ENCODE measurements around the gene HSPA12B.
A peak's percentile ranks its signal among the peaks of the same experiment; 100 is the strongest.

The HSPA12B gene

GRCh38 chr20:3739926-3740451 lies 7.5 kb downstream of the HSPA12B start:
- Histone ChIP-seq H3K9me3 (peaks cover 3% of the 10 kb centered on the region; the same call in 1 of the 2 replicates), H3K36me3 (replicated peaks) (no peaks in the 10 kb centered on the region), H3K4me1 (peaks cover 6% of the 10 kb centered on the region), H3K4me3 (no peak overlapping the region), H3K27me3 (ENCODE audit: low read depth) (no peaks in the 10 kb centered on the region)
- DNase-seq (ENCODE audit: low spot score in 2 of 2) = no peak
- in situ Hi-C loops (cut with MboI; ENCODE audit: low sequenced_read_pairs) = no loop called here

GRCh38 chr20:3740615-3741301 lies 8.3 kb downstream of the HSPA12B start:
- no peak for DNase-seq (ENCODE audit: low spot score in 2 of 2)
- in situ Hi-C loops (cut with MboI; ENCODE audit: low sequenced_read_pairs) = no loop called here
- H3K27me3 ChIP-seq (ENCODE audit: low read depth) = no peaks in the 10 kb centered on the region
- peaks cover 6% of the 10 kb centered on the region for H3K4me1 ChIP-seq
- peaks cover 3% of the 10 kb centered on the region; the same call in 1 of the 2 replicates for H3K9me3 ChIP-seq
- no peak overlapping the region for H3K4me3 ChIP-seq
- H3K36me3 ChIP-seq (replicated peaks) = no peaks in the 10 kb centered on the region

- Histone ChIP-seq H3K4me1 (peaks cover 6% of the 10 kb centered on the region), H3K27me3 (ENCODE audit: low read depth) (no peaks in the 10 kb centered on the region), H3K9me3 (peaks cover 3% of the 10 kb centered on the region; the same call in 1 of the 2 replicates), H3K4me3 (no peak overlapping the region), H3K36me3 (replicated peaks) (no peaks in the 10 kb centered on the region)
- in situ Hi-C loops (cut with MboI; ENCODE audit: low sequenced_read_pairs) = no loop called here
- DNase-seq (ENCODE audit: low spot score in 2 of 2) = no peak
Observed at GRCh38 chr20:3741836-3742458, 9.5 kb downstream of the HSPA12B start.

- Histone ChIP-seq H3K27me3 (ENCODE audit: low read depth) (no peaks in the 10 kb centered on the region), H3K4me3 (no peak overlapping the region), H3K9me3 (peaks cover 3% of the 10 kb centered on the region; the same call in 1 of the 2 replicates), H3K4me1 (peaks cover 6% of the 10 kb centered on the region), H3K36me3 (replicated peaks) (no peaks in the 10 kb centered on the region)
- in situ Hi-C loops (cut with MboI; ENCODE audit: low sequenced_read_pairs) = no loop called here
- DNase-seq (ENCODE audit: low spot score in 2 of 2) = no peak
Observed at GRCh38 chr20:3743251-3743650, 10.8 kb downstream of the HSPA12B start.

- in situ Hi-C loops (cut with MboI; ENCODE audit: low sequenced_read_pairs) = no loop called here
- Histone ChIP-seq H3K27me3 (ENCODE audit: low read depth) (no peaks in the 10 kb centered on the region), H3K4me3 (no peak overlapping the region), H3K36me3 (replicated peaks) (no peaks in the 10 kb centered on the region), H3K4me1 (peaks cover 6% of the 10 kb centered on the region), H3K9me3 (peaks cover 3% of the 10 kb centered on the region; the same call in 1 of the 2 replicates)
- no peak for DNase-seq (ENCODE audit: low spot score in 2 of 2)
Observed at GRCh38 chr20:3744037-3744436, 11.6 kb downstream of the HSPA12B start.

GRCh38 chr20:3744806-3745685 lies 12.6 kb downstream of the HSPA12B start:
- H3K4me3 ChIP-seq = peak overlapping the region; percentile 36
- peaks cover 3% of the 10 kb centered on the region; the same call in 1 of the 2 replicates for H3K9me3 ChIP-seq
- in situ Hi-C loops (cut with MboI; ENCODE audit: low sequenced_read_pairs) = no loop called here
- no peaks in the 10 kb centered on the region for H3K36me3 ChIP-seq (replicated peaks)
- DNase-seq (ENCODE audit: low spot score in 2 of 2) = peak; percentile 80 to 97
- H3K27me3 ChIP-seq (ENCODE audit: low read depth) = no peaks in the 10 kb centered on the region
- peaks cover 6% of the 10 kb centered on the region for H3K4me1 ChIP-seq

- Histone ChIP-seq H3K4me3 (no peak overlapping the region), H3K9me3 (peaks cover 3% of the 10 kb centered on the region; the same call in 1 of the 2 replicates), H3K36me3 (replicated peaks) (no peaks in the 10 kb centered on the region), H3K4me1 (peaks cover 6% of the 10 kb centered on the region), H3K27me3 (ENCODE audit: low read depth) (no peaks in the 10 kb centered on the region)
- no peak for DNase-seq (ENCODE audit: low spot score in 2 of 2)
- in situ Hi-C loops (cut with MboI; ENCODE audit: low sequenced_read_pairs) = no loop called here
Observed at GRCh38 chr20:3745686-3746173, 13.2 kb downstream of the HSPA12B start.

GRCh38 chr20:3747471-3747870 lies 15.0 kb downstream of the HSPA12B start:
- Histone ChIP-seq H3K27me3 (ENCODE audit: low read depth) (no peaks in the 10 kb centered on the region), H3K36me3 (replicated peaks) (no peaks in the 10 kb centered on the region)
- in situ Hi-C loops (cut with MboI; ENCODE audit: low sequenced_read_pairs) = no loop called here

GRCh38 chr20:3748073-3748472 lies 15.6 kb downstream of the HSPA12B start:
- in situ Hi-C loops (cut with MboI; ENCODE audit: low sequenced_read_pairs) = no loop called here
- Histone ChIP-seq H3K4me3 (no peak overlapping the region), H3K4me1 (peaks cover 6% of the 10 kb centered on the region), H3K36me3 (replicated peaks) (no peaks in the 10 kb centered on the region), H3K27me3 (ENCODE audit: low read depth) (no peaks in the 10 kb centered on the region), H3K9me3 (peaks cover 3% of the 10 kb centered on the region; the same call in 1 of the 2 replicates)
- DNase-seq (ENCODE audit: low spot score in 2 of 2) = no peak

More at GRCh38 chr20:3747471-3747870, 15.0 kb downstream of the HSPA12B start:
- Histone ChIP-seq H3K9me3 (peaks cover 3% of the 10 kb centered on the region; the same call in 1 of the 2 replicates), H3K4me1 (peaks cover 6% of the 10 kb centered on the region), H3K4me3 (no peak overlapping the region)
- no peak for DNase-seq (ENCODE audit: low spot score in 2 of 2)

- Histone ChIP-seq H3K36me3 (replicated peaks) (no peaks in the 10 kb centered on the region), H3K9me3 (peaks cover 3% of the 10 kb centered on the region; the same call in 1 of the 2 replicates), H3K27me3 (ENCODE audit: low read depth) (no peaks in the 10 kb centered on the region), H3K4me3 (no peak overlapping the region), H3K4me1 (peaks cover 6% of the 10 kb centered on the region)
- no peak for DNase-seq (ENCODE audit: low spot score in 2 of 2)
- in situ Hi-C loops (cut with MboI; ENCODE audit: low sequenced_read_pairs) = no loop called here
Observed at GRCh38 chr20:3749087-3749688, 16.7 kb downstream of the HSPA12B start.

- no peaks in the 10 kb centered on the region for H3K4me1 ChIP-seq
- no peaks in the 10 kb centered on the region for H3K27me3 ChIP-seq (ENCODE audit: low read depth)
- H3K36me3 ChIP-seq (replicated peaks) = no peaks in the 10 kb centered on the region
- no peaks in the 10 kb centered on the region for H3K9me3 ChIP-seq
- DNase-seq (ENCODE audit: low spot score in 2 of 2) = no peak
- no peak overlapping the region for H3K4me3 ChIP-seq
- in situ Hi-C loops (cut with MboI; ENCODE audit: low sequenced_read_pairs) = no loop called here
Observed at GRCh38 chr20:3749689-3750531, 17.4 kb downstream of the HSPA12B start.

- Histone ChIP-seq H3K36me3 (replicated peaks) (no peaks in the 10 kb centered on the region; the same call in none of the 2 replicates), H3K4me1 (no peaks in the 10 kb centered on the region), H3K4me3 (no peak overlapping the region), H3K27me3 (ENCODE audit: low read depth) (no peaks in the 10 kb centered on the region), H3K9me3 (no peaks in the 10 kb centered on the region)
- no peak for DNase-seq (ENCODE audit: low spot score in 2 of 2)
- in situ Hi-C loops (cut with MboI; ENCODE audit: low sequenced_read_pairs) = no loop called here
Observed at GRCh38 chr20:3751305-3751674, 18.8 kb downstream of the HSPA12B start.

All from HAP-1 (cell line).